Neural cell (in vitro differentiated cells): ENCODE data around the gene PBOV1. TPM values are rescaled to one million over a fixed set of nuclear protein-coding genes. Genes with fewer than 3 reads are reported as not detected.

ENCODE experiments used
- H2AFZ ChIP-seq: fragments of 200-600, 300-800 bp; sonication (generic), shearing (Covaris generic); 2 replicates; pipeline ENCODE4 v1.6.0; 2014; ENCODE audit warnings: low read depth, mild to moderate bottlenecking, antibody characterized with exemption, low read length, moderate library complexity
- H3F3A ChIP-seq: fragments of 200-600 bp; shearing (Covaris generic); 2 replicates; pipeline ENCODE4 v1.6.1; 2016; ENCODE audit warnings: mild to moderate bottlenecking, moderate library complexity, mixed read lengths, antibody characterized with exemption, low read length; ENCODE audit not compliant: insufficient read depth, poor library complexity, severe bottlenecking
- H3K27ac ChIP-seq: fragments of 200-600, 300-800 bp; sonication (generic), shearing (Covaris generic); 2 replicates; pipeline ENCODE4 v1.5.1; 2014; ENCODE audit warnings: mild to moderate bottlenecking, low read length, moderate library complexity
- H3K27me3 ChIP-seq: fragments of 300-800, 200-600 bp; sonication (generic), shearing (Covaris generic); 2 replicates; pipeline ENCODE4 v1.6.0; 2014; ENCODE audit warnings: mild to moderate bottlenecking, low read depth, low read length, moderate library complexity; ENCODE audit not compliant: insufficient read depth
- H3K36me3 ChIP-seq: fragments of 300-800, 200-600 bp; sonication (generic), shearing (Covaris generic); 2 replicates; pipeline ENCODE4 v1.5.1; 2014; ENCODE audit warnings: mild to moderate bottlenecking, antibody characterized with exemption, low read length, moderate library complexity; ENCODE audit not compliant: insufficient read depth
- H3K4me2 ChIP-seq: fragments of 300-800, 200-600 bp; sonication (generic), shearing (Covaris generic); 2 replicates; pipeline ENCODE4 v1.6.0; 2014; ENCODE audit warnings: mild to moderate bottlenecking, low read length
- H3K4me3 ChIP-seq: fragments of 300-800, 200-600 bp; sonication (generic), shearing (Covaris generic); 2 replicates; pipeline ENCODE4 v1.5.1; 2014; ENCODE audit warnings: mild to moderate bottlenecking, low read length, moderate library complexity
- H3K79me2 ChIP-seq: fragments of 200-600 bp; shearing (Covaris generic); replicated peaks from 2 replicates; pipeline ENCODE4 v1.6.0; 2014; ENCODE audit warnings: mild to moderate bottlenecking, low read length, moderate library complexity; ENCODE audit not compliant: insufficient read depth
- H3K9ac ChIP-seq: fragments of 300-800, 200-600 bp; sonication (generic), shearing (Covaris generic); 2 replicates; pipeline ENCODE4 v1.6.1; 2016; ENCODE audit warnings: mild to moderate bottlenecking, low read length, mixed read lengths
- H3K9me2 ChIP-seq: fragments of 200-600 bp; shearing (Covaris generic); 2 replicates; pipeline ENCODE4 v1.6.1; 2016; ENCODE audit warnings: mild to moderate bottlenecking, low read length, mixed read lengths; ENCODE audit not compliant: insufficient read depth
- H3K9me3 ChIP-seq: fragments of 200-600, 300-800 bp; sonication (generic), shearing (Covaris generic); 2 replicates; pipeline ENCODE4 v1.6.1; 2016; ENCODE audit warnings: mild to moderate bottlenecking, mixed run types, low read length, moderate library complexity, mixed read lengths
- H4K20me1 ChIP-seq: fragments of 200-600 bp; shearing (Covaris generic); 2 replicates; pipeline ENCODE4 v1.6.1; 2016; ENCODE audit warnings: mild to moderate bottlenecking, mixed run types; ENCODE audit not compliant: insufficient read depth
- CTCF ChIP-seq: fragments of 450-650 bp; IDR thresholded peaks from 2 replicates; pipeline ENCODE4 v1.5.1; 2014; ENCODE audit warnings: antibody characterized with exemption, mild to moderate bottlenecking, moderate library complexity; ENCODE audit not compliant: poor library complexity, severe bottlenecking
- EP300 ChIP-seq: fragments of 450-650 bp; conservative IDR thresholded peaks from 2 replicates; pipeline ENCODE4 v1.6.1; 2014; ENCODE audit warnings: antibody characterized with exemption, mild to moderate bottlenecking, moderate library complexity; ENCODE audit not compliant: poor library complexity, severe bottlenecking
- EZH2 ChIP-seq: fragments of 200-600, 300-800 bp; shearing (Covaris generic), sonication (generic); IDR thresholded peaks from 2 replicates; pipeline ENCODE4 v1.6.1; 2014; ENCODE audit warnings: antibody characterized with exemption, low read length, borderline replicate concordance, mild to moderate bottlenecking; ENCODE audit not compliant: insufficient read depth, poor library complexity, severe bottlenecking
- MXI1 ChIP-seq: fragments of 450-650 bp; conservative IDR thresholded peaks from 2 replicates; pipeline ENCODE4 v1.6.1; 2014; ENCODE audit warnings: antibody characterized with exemption, mild to moderate bottlenecking; ENCODE audit not compliant: poor library complexity, severe bottlenecking
- POLR2AphosphoS5 ChIP-seq: IDR thresholded peaks from 2 replicates; pipeline ENCODE4 v1.6.1; 2012
- RAD21 ChIP-seq: fragments of 450-650 bp; conservative IDR thresholded peaks from 2 replicates; pipeline ENCODE4 v1.6.1; 2014; ENCODE audit warnings: antibody characterized with exemption, mild to moderate bottlenecking, moderate library complexity
- REST ChIP-seq: IDR thresholded peaks from 2 replicates; pipeline ENCODE4 v1.6.1; 2012; ENCODE audit warnings: borderline replicate concordance
- SMC3 ChIP-seq: fragments of 450-650 bp; conservative IDR thresholded peaks from 2 replicates; pipeline ENCODE4 v1.6.1; 2014; ENCODE audit warnings: antibody characterized with exemption, mild to moderate bottlenecking, moderate library complexity; ENCODE audit not compliant: poor library complexity
- TAF1 ChIP-seq: IDR thresholded peaks from 2 replicates; pipeline ENCODE4 v1.6.1; 2012; ENCODE audit warnings: low read depth
- polyA plus RNA-seq: library from polyadenylated mRNA; depleted of rRNA; stranded (reverse); fragments of >200 nt; gene quantifications from 2 replicates; pipeline ENCODE4 v1.2.3, GENCODE V29; 2014

The PBOV1 gene
- polyA plus RNA-seq, 1 donor from 2014 or later: not detected

DNA sequence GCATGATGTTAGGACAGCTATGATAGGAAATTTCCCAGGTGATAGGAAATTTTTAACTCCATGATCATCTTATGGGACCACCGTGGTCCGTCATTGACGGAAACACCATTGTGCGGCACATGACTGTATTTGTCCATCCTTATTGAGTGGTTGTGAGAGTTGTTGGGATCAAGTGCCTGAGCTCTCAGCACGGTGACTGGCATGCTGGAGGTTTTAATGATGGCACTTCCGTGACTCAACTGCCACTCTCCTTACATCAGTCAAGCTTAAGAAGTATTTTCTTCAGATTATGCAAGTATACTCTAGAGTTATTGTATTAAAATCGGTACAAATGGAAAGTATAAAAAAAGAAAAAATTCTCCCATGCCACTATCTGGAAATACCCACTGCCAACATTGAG, 20.7 kb downstream of the PBOV1 start:
- Histone ChIP-seq H2AFZ (no peak overlapping the region), H4K20me1 (no peaks in the 10 kb centered on the region), H3K9ac (no peak overlapping the region), H3K79me2 (no peaks in the 10 kb centered on the region), H3K36me3 (no peaks in the 10 kb centered on the region), H3K27ac (no peak overlapping the region), H3K9me2 (no peaks in the 10 kb centered on the region), H3K4me2 (no peak overlapping the region), H3K9me3 (no peaks in the 10 kb centered on the region), H3K27me3 (no peaks in the 10 kb centered on the region), H3K4me3 (no peak overlapping the region), H3F3A (no peaks in the 10 kb centered on the region)
- no peak for TF ChIP-seq SMC3
- no peak for TF ChIP-seq REST
- TF ChIP-seq EZH2: no peak
- no peak for TF ChIP-seq EP300
- no peak for TF ChIP-seq TAF1
- TF ChIP-seq POLR2AphosphoS5: no peak
- TF ChIP-seq CTCF: no peak
- TF ChIP-seq MXI1: no peak
- TF ChIP-seq RAD21: no peak

- Histone ChIP-seq H3K9me2 (no peaks in the 10 kb centered on the region), H3K4me3 (no peak overlapping the region), H3K27ac (no peak overlapping the region), H3K4me2 (no peak overlapping the region), H3K9me3 (no peaks in the 10 kb centered on the region), H3K9ac (no peak overlapping the region), H3K27me3 (no peaks in the 10 kb centered on the region), H3F3A (no peaks in the 10 kb centered on the region), H4K20me1 (no peaks in the 10 kb centered on the region), H3K36me3 (no peaks in the 10 kb centered on the region), H2AFZ (no peak overlapping the region), H3K79me2 (no peaks in the 10 kb centered on the region)
- TF ChIP-seq MXI1: no peak
- TF ChIP-seq RAD21: no peak
- no peak for TF ChIP-seq REST
Observed at GRCh38 chr6:138196122-138196738, 22.1 kb downstream of the PBOV1 start.
